Fibroblast of mammary gland (primary cell): Measurements from ENCODE around the gene GLIPR2.

Experiments
- DNase-seq: peaks from one replicate; pipeline ENCODE4 v3.0.0-alpha.2; 2010; ENCODE audit warnings: low read depth
- H3K4me3 ChIP-seq: 2 replicates; pipeline ENCODE4 v1.5.1; 2011; ENCODE audit warnings: low read depth, mild to moderate bottlenecking, low read length, moderate library complexity; ENCODE audit not compliant: control insufficient read depth
- CTCF ChIP-seq: conservative IDR thresholded peaks from 2 replicates; pipeline ENCODE4 v1.5.1; 2011; ENCODE audit warnings: low read depth, low read length, inconsistent platforms; ENCODE audit not compliant: control insufficient read depth, insufficient read depth

Gene GLIPR2

DNA sequence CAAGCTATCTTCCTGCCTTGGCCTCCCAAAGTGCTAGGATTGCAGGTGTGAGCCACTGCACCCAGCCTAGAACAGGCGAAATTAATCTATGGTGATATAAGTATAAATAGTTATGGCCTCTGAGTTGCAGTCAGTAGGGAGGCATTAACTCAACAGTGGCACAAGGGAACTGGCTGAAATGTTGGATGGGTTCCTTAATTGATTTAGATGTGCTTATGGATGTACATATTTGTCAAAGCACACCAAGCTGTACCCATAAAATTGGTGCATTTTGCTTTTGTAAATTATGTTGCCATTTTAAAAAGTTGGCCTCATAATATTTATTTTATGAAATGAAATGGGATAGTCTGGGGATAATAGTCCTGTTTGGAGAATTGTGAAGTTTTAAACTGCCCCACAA, 36.8 kb upstream of the GLIPR2 start:
- DNase-seq: no peak
- no peak for TF ChIP-seq CTCF

DNA sequence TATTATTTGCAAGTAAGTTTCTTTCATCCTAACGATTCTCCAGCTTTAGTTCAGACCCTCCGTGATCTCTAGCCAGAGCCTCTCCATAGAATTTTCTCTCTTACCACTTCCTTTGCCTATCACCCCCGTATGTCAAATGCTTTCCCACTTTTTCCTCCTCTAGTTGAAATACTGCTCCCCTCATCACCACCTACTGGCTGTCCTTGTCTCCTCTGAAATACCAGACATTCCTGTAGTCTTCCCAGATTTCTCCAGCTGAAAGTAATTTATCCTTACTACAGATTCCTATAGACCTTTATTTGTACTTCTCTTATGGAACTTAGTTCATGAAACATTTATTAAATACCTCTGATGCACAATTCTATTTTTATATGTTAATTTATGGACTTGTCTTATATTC, 36.0 kb upstream of the GLIPR2 start:
- peak; percentile 23 for DNase-seq
- TF ChIP-seq CTCF: peak; percentile 13
- H3K4me3 ChIP-seq: no peak overlapping the region

More for the DNA sequence above, 36.8 kb upstream of the GLIPR2 start:
- no peak overlapping the region for H3K4me3 ChIP-seq

- no peak for TF ChIP-seq CTCF
- DNase-seq: peak; percentile 98
- H3K4me3 ChIP-seq: no peak overlapping the region
Observed at GRCh38 chr9:36101916-36102741, 34.4 kb upstream of the GLIPR2 start.

GRCh38 chr9:36102742-36103495, 33.6 kb upstream of the GLIPR2 start:
- no peak overlapping the region for H3K4me3 ChIP-seq
- peak; percentile 80 for DNase-seq
- peak; percentile 76 for TF ChIP-seq CTCF

DNA sequence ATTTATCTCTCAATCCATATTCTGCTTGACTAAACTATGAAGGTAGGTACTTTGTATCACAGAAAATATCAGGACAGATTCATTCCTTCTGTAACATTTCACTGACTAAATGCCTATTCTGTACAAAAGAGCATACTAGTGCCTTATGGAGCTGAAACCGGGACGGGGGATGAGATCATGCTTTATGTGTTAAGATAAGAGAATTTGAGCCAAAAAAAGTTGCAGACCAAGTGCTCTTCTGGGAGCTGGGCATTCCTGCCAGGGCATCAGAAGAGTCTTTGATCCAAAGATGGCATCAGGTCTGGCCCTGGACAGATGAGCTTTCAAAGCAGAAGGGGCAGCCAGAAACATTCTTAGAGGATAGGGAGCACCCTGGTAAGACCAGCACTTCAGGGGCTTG, 27.5 kb upstream of the GLIPR2 start:
- no peak for DNase-seq
- no peak overlapping the region for H3K4me3 ChIP-seq
- TF ChIP-seq CTCF: no peak

- no peak for DNase-seq
- no peak overlapping the region for H3K4me3 ChIP-seq
- peak; percentile 13 for TF ChIP-seq CTCF
Observed at GRCh38 chr9:36110434-36110833, 26.1 kb upstream of the GLIPR2 start.
